Right lobe of liver (tissue), 6 donors: ENCODE data around the gene GATB. TPM values are rescaled to one million over a fixed set of nuclear protein-coding genes. Genes with fewer than 3 reads are reported as not detected.
A peak's percentile ranks its signal among the peaks of the same experiment; 100 is the strongest.

Source experiments
- ATAC-seq, 4 donors: fragments of 200-7000 bp; cut with Tn5 transposase; one replicate each; pipeline ENCODE4 v1.9.1; 2020; ENCODE audit warnings: mild to moderate bottlenecking in 4 of 4, moderate library complexity in 4 of 4
- DNase-seq, 3 donors: peaks; one replicate each; pipeline ENCODE4 v3.0.0-alpha.2; 2020
- H3K27ac ChIP-seq, 3 donors: fragments of 200-600 bp; one replicate each; pipeline ENCODE4 v1.8.0; 2022
- H3K27me3 ChIP-seq, 2 donors: fragments of 200-600 bp; one replicate each; pipeline ENCODE4 v1.8.0; 2022
- H3K36me3 ChIP-seq, 4 donors: fragments of 200-600 bp; sonication (generic) in 1 of 4; one replicate each; pipeline versions ENCODE4 v1.5.1 to v1.8.0; 2017 to 2022; ENCODE audit warnings: control low read depth in 1 of 4
- H3K4me1 ChIP-seq, 4 donors: fragments of 200-600 bp; sonication (generic) in 1 of 4; one replicate each; pipeline versions ENCODE4 v1.5.1 to v1.8.0; 2017 to 2022; ENCODE audit warnings: control low read depth in 1 of 4
- H3K4me3 ChIP-seq, 3 donors: fragments of 200-600 bp; one replicate each; pipeline ENCODE4 v1.8.0; 2022
- H3K9me3 ChIP-seq, 4 donors: fragments of 200-600 bp; sonication (generic) in 1 of 4; one replicate each; pipeline versions ENCODE4 v1.5.1 to v1.8.0; 2017 to 2022; ENCODE audit warnings: control low read depth in 1 of 4
- POLR2A ChIP-seq: fragments of 450-650 bp; IDR thresholded peaks from one replicate; pipeline ENCODE4 v1.6.1; 2017; ENCODE audit warnings: antibody characterized with exemption, mild to moderate bottlenecking
- WGBS: methylation state at CpG from one replicate; pipeline ENCODE4 v1.1.6; 2018; ENCODE audit warnings: low coverage, low lambda C conversion rate; ENCODE audit not compliant: insufficient coverage; ENCODE audit errors: missing lambda C conversion rate; 5-methylcytosine and 5-hydroxymethylcytosine counted together
- intact Hi-C, 2 donors: fragments of 100-400 bp; cut with DNase I; formaldehyde crosslinking; loops; one replicate each; pipeline versions ENCODE4 v1.11.2 to v1.14.1; 2022
- total RNA-seq, 6 experiments: library from RNA; depleted of rRNA in 2 of 6; stranded (reverse); fragments of >200 nt in 2 of 6; fragmentation: NEBNext Ultra II Directional in 3 of 6; extraction: Animal tissue kit (Norgen Biotek cat#: 25700) in 3 of 6; gene quantifications; one replicate each; pipeline versions ENCODE4 v1.1.0 to v1.2.4, GENCODE V29; 2016 to 2023
- TF ChIP-seq, protein P1 (sequence below), 4 donors: fragments of 200-600 bp in 3 of 4; fragments of 450-650 bp in 1 of 4; IDR thresholded peaks; one replicate each; pipeline versions ENCODE4 v1.5.1 to v1.8.0; 2016 to 2022; ENCODE audit warnings: antibody characterized with exemption in 4 of 4, mild to moderate bottlenecking in 2 of 4
- donor health status: DM: no; HTN: yes; CAD: no.
- donor health status: DM: no; HTN: no; CAD: no.
- donor health status: DM: no; HTN: no; CAD: no.
- donor health status: DM: no; HTN: yes; CAD: no.
- donor health status: DM: no; HTN: yes; CAD: no.

Gene GATB
- total RNA-seq, 6 experiments from 2014 or later = 16.5 to 38.7 (median 17.5) TPM

DNA sequence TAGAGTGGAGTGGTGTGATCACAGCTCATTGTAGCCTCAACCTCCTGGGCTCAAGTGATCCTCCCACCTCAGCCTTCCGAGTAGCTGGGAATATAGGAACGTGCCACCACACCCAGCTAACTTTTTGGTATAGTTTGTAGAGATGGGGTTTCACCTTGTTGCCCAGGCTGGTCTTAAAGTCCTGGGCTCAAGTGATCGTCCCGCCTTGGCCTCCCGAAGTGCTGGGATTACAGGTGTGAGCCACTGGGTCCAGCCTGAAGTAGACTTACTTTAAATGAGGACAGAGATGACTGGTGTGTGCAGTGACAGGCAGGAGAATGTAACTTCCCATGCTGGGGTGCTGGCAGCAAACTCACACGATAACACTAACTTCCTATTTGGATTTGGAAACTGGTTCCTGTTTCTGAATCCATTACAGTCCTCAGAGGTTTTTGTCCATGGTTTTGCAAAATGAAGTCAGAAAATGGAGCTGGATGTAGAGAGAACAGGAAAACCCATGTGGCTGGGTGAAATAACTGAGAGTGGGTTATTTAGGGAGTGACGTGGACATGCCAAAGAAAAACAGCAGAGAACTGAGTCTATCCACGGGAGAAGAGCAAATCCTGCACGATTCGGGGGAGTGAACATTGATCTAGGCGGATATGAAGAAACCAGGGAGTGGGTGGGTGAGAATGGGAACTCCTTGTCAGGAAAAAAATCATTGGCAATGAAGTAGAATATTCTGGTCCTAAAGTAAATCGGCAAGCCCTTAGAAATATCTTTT lies 95.6 kb downstream of the GATB start:
- no peak overlapping the region for H3K4me3 ChIP-seq
- DNase-seq (no peak), ATAC-seq (no peak)
- intact Hi-C loops = no loop called here
- no peaks in the 10 kb centered on the region for H3K9me3 ChIP-seq
- no peak overlapping the region for H3K27ac ChIP-seq
- no peaks in the 10 kb centered on the region for H3K36me3 ChIP-seq
- no peaks in the 10 kb centered on the region for H3K27me3 ChIP-seq
- TF ChIP-seq, protein P1, sequence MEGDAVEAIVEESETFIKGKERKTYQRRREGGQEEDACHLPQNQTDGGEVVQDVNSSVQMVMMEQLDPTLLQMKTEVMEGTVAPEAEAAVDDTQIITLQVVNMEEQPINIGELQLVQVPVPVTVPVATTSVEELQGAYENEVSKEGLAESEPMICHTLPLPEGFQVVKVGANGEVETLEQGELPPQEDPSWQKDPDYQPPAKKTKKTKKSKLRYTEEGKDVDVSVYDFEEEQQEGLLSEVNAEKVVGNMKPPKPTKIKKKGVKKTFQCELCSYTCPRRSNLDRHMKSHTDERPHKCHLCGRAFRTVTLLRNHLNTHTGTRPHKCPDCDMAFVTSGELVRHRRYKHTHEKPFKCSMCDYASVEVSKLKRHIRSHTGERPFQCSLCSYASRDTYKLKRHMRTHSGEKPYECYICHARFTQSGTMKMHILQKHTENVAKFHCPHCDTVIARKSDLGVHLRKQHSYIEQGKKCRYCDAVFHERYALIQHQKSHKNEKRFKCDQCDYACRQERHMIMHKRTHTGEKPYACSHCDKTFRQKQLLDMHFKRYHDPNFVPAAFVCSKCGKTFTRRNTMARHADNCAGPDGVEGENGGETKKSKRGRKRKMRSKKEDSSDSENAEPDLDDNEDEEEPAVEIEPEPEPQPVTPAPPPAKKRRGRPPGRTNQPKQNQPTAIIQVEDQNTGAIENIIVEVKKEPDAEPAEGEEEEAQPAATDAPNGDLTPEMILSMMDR (IDR thresholded peaks at IDR 0.05) = no peak
- TF ChIP-seq POLR2A = no peak
- H3K4me1 ChIP-seq = no peaks in the 10 kb centered on the region
- WGBS = 69% methylated on average over 7 of the region's 12 CpGs

DNA sequence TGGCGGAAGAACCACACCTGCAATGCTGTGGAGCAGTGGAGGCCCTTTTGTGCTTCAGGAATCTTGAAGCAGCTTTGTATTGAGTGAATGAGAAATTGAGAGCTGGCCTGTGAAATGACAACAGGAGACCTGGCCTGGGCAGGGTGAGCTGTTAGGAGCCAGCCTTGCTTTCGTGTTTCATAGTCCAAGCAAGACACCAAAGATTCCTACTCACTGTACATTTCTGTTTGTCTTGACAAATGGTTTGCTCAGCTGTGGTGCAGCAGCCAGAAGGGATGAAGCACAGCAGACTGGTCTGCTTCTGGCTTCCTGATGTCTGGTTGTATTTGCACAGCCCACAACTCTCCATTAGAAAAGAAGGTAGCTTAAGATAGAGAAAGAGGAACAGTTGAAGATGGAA lies 96.5 kb downstream of the GATB start:
- H3K9me3 ChIP-seq = no peaks in the 10 kb centered on the region
- no peak overlapping the region for H3K27ac ChIP-seq
- DNase-seq (no peak), ATAC-seq (no peak)
- no peak overlapping the region for H3K4me3 ChIP-seq
- no peaks in the 10 kb centered on the region for H3K27me3 ChIP-seq
- H3K36me3 ChIP-seq = no peaks in the 10 kb centered on the region
- H3K4me1 ChIP-seq = no peaks in the 10 kb centered on the region
- TF ChIP-seq POLR2A = no peak
- TF ChIP-seq, protein P1 (IDR thresholded peaks at IDR 0.05) = no peak
- intact Hi-C loops = no loop called here
- WGBS = no CpG with 5 or more reads among the region's 2 CpGs

DNA sequence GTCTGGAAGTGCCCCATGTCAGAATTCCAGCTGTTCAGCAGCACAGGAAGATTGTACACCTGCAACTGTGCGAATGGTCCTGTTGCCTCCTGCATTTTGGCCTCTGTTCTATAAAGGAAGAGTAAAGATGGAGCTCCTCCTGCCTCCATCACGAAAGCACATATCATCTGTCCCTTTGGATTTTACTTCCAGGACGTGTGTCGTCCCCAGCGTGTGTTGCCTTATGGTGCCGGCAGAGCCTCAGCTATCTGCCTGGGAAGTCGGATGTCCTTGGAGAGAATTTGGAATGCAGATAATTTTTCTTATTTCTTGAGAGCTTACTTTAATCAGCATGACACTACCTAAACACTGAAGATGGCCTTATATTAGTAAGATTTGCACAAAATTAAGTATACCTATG lies 97.7 kb downstream of the GATB start:
- H3K36me3 ChIP-seq = no peaks in the 10 kb centered on the region
- no peaks in the 10 kb centered on the region for H3K27me3 ChIP-seq
- ATAC-seq = no peak
- DNase-seq = no peak
- H3K27ac ChIP-seq = no peak overlapping the region
- H3K9me3 ChIP-seq = no peaks in the 10 kb centered on the region
- no peak overlapping the region for H3K4me3 ChIP-seq
- no peaks in the 10 kb centered on the region for H3K4me1 ChIP-seq
- WGBS = 77% methylated on average over 7 of the region's 7 CpGs
- TF ChIP-seq, protein P1 (IDR thresholded peaks at IDR 0.05) = no peak
- TF ChIP-seq POLR2A = no peak
- intact Hi-C loops = no loop called here

DNA sequence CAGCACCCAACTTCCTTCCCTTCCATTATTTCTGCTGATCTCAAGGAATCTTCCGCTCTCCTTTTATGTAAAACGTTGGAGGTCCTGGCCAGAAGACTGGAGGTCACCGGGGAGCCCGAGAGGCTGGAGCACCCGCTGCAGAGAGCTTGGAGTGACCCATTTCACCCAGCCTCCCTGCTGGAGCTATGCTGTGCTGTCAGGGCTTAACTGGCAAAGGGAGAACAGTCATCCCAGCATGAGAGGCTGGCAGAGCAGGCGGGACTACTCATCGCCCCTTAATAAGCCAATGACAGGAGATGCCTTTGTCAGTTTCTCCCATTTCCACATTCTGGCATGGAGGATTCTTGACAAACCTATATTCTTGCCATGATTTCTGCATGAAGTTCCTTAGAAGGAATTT lies 98.9 kb downstream of the GATB start:
- no peak overlapping the region for H3K27ac ChIP-seq
- ATAC-seq = peak in 2 of 4 donors; percentile 33 to 34
- H3K36me3 ChIP-seq = no peaks in the 10 kb centered on the region
- no peaks in the 10 kb centered on the region for H3K27me3 ChIP-seq
- DNase-seq = no peak
- H3K4me3 ChIP-seq = no peak overlapping the region
- 72% methylated on average over 5 of the region's 7 CpGs for WGBS
- no peaks in the 10 kb centered on the region for H3K4me1 ChIP-seq
- intact Hi-C loops = no loop called here
- H3K9me3 ChIP-seq = no peaks in the 10 kb centered on the region
- TF ChIP-seq, protein P1 (IDR thresholded peaks at IDR 0.05) = no peak
- no peak for TF ChIP-seq POLR2A

DNA sequence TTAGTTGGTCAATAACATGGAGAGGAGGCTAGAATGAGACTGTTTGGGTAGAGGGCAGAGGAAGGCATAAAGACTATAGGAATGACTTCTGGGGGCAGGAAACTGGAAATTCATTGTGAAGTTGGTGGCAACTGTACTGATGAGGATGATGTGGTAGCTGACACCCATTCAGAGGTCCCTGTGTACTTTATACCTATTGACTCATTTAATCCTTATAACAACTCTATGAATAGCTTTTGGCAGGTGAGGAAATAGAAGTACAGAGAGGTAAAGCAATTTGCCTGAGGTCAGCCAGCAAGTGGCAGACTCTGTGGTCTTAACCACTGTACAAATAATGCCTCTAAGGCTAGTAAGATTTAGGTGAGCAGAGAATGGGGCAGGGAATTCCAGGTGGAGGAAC lies 100.1 kb downstream of the GATB start:
- no peaks in the 10 kb centered on the region for H3K9me3 ChIP-seq
- TF ChIP-seq, protein P1 (IDR thresholded peaks at IDR 0.05) = no peak
- no peak for TF ChIP-seq POLR2A
- H3K4me1 ChIP-seq = no peaks in the 10 kb centered on the region
- DNase-seq = no peak
- no peaks in the 10 kb centered on the region for H3K27me3 ChIP-seq
- ATAC-seq = no peak
- peaks cover 0 to 3% (median 0%) of the 10 kb centered on the region in 4 donors for H3K36me3 ChIP-seq
- intact Hi-C loops = no loop called here
- H3K4me3 ChIP-seq = no peak overlapping the region
- no peak overlapping the region for H3K27ac ChIP-seq
